GM23338 (cell line): ENCODE results near the gene EFTUD2. TPM values are rescaled to one million over a fixed set of nuclear protein-coding genes. Genes with fewer than 3 reads are reported as not detected.

Experiments
- ATAC-seq: fragments of 200-7000 bp; cut with Tn5 transposase; 3 replicates; pipeline ENCODE4 v1.9.1; 2020
- DNase-seq: peaks from one replicate; pipeline ENCODE4 v3.0.0-alpha.2; 2015; ENCODE audit warnings: low spot score
- H2AFZ ChIP-seq: fragments of 200-600 bp; sonication (generic); 2 replicates; pipeline ENCODE4 v1.8.0; 2016; ENCODE audit warnings: antibody characterized with exemption, mild to moderate bottlenecking, moderate library complexity
- H3F3A ChIP-seq: fragments of 200-600 bp; sonication (generic); replicated peaks from 2 replicates; pipeline ENCODE4 v1.8.0; 2017; ENCODE audit warnings: antibody characterized with exemption, mixed run types, low read depth
- H3K27ac ChIP-seq: fragments of 200-600 bp; sonication (generic); 2 replicates; pipeline ENCODE4 v1.6.1; 2016; ENCODE audit warnings: low read depth
- H3K27me3 ChIP-seq: fragments of 200-600 bp; sonication (generic); 2 replicates; pipeline ENCODE4 v1.8.0; 2016; ENCODE audit warnings: mild to moderate bottlenecking, mixed run types, moderate library complexity; ENCODE audit not compliant: insufficient read depth
- H3K36me3 ChIP-seq: fragments of 200-600 bp; sonication (generic); 2 replicates; pipeline ENCODE4 v1.8.0; 2016; ENCODE audit warnings: mild to moderate bottlenecking; ENCODE audit not compliant: insufficient read depth
- H3K4me1 ChIP-seq: fragments of 200-600 bp; sonication (generic); 2 replicates; pipeline ENCODE4 v1.8.0; 2016; ENCODE audit warnings: mild to moderate bottlenecking, moderate library complexity; ENCODE audit not compliant: insufficient read depth
- H3K4me2 ChIP-seq: fragments of 200-600 bp; sonication (generic); 2 replicates; pipeline ENCODE4 v1.7.1; 2017; ENCODE audit warnings: mixed run types
- H3K4me3 ChIP-seq: fragments of 200-600 bp; sonication (generic); 2 replicates; pipeline ENCODE4 v1.6.1; 2016; ENCODE audit warnings: mixed run types
- H3K79me2 ChIP-seq: fragments of 200-600 bp; sonication (generic); replicated peaks from 2 replicates; pipeline ENCODE4 v1.8.0; 2017; ENCODE audit warnings: mild to moderate bottlenecking; ENCODE audit not compliant: insufficient read depth
- H3K9me2 ChIP-seq: fragments of 200-600 bp; sonication (generic); 2 replicates; pipeline ENCODE4 v1.8.0; 2017; ENCODE audit not compliant: insufficient read depth
- H4K20me1 ChIP-seq: fragments of 200-600 bp; sonication (generic); replicated peaks from 2 replicates; pipeline ENCODE4 v1.8.0; 2017; ENCODE audit warnings: mild to moderate bottlenecking; ENCODE audit not compliant: insufficient read depth
- H3K27ac Mint-ChIP-seq: 2 replicates; pipeline ENCODE4 v1.8.0; 2020; ENCODE audit warnings: inconsistent platforms, mild to moderate bottlenecking, moderate library complexity, mixed read lengths
- H3K27me3 Mint-ChIP-seq: 3 replicates; pipeline ENCODE4 v1.8.0; 2022; ENCODE audit warnings: low read depth, mild to moderate bottlenecking, moderate library complexity, mixed read lengths, inconsistent platforms; ENCODE audit not compliant: insufficient read depth, poor library complexity
- H3K36me3 Mint-ChIP-seq: 3 replicates; pipeline ENCODE4 v1.8.0; 2021; ENCODE audit warnings: low read depth, mild to moderate bottlenecking, inconsistent platforms, moderate library complexity, mixed read lengths
- H3K4me1 Mint-ChIP-seq: 3 replicates; pipeline ENCODE4 v1.8.0; 2020; ENCODE audit warnings: mild to moderate bottlenecking, inconsistent platforms, mixed read lengths
- H3K4me3 Mint-ChIP-seq: 3 replicates; pipeline ENCODE4 v1.8.0; 2021; ENCODE audit warnings: moderate library complexity, mild to moderate bottlenecking, inconsistent platforms, mixed read lengths
- H3K9me3 Mint-ChIP-seq: 3 replicates; pipeline ENCODE4 v1.8.0; 2020; ENCODE audit warnings: moderate library complexity, mild to moderate bottlenecking, inconsistent platforms, mixed read lengths
- CREB1 ChIP-seq: fragments of 250-450 bp; sonication (Bioruptor Pico); IDR thresholded peaks from 2 replicates; pipeline ENCODE4 v1.5.0; 2020; ENCODE audit warnings: low read depth, mild to moderate bottlenecking, moderate library complexity
- EZH2 ChIP-seq: fragments of 200-600 bp; sonication (generic); IDR thresholded peaks from one replicate; pipeline ENCODE4 v1.8.0; 2017; ENCODE audit warnings: antibody characterized with exemption, mild to moderate bottlenecking, low read depth; ENCODE audit not compliant: unreplicated experiment
- EZH2phosphoT487 ChIP-seq: fragments of 200-600 bp; sonication (generic); IDR thresholded peaks from one replicate; pipeline ENCODE4 v1.8.1; 2018; ENCODE audit warnings: antibody characterized with exemption; ENCODE audit not compliant: unreplicated experiment
- JUNB ChIP-seq: IDR thresholded peaks from one replicate; pipeline ENCODE4 v1.6.1; 2016; ENCODE audit warnings: antibody characterized with exemption; ENCODE audit not compliant: unreplicated experiment
- NANOG ChIP-seq: IDR thresholded peaks from 2 replicates; pipeline ENCODE4 v1.6.1; 2016; ENCODE audit warnings: antibody characterized with exemption, borderline replicate concordance
- POLR2AphosphoS5 ChIP-seq: IDR thresholded peaks from 2 replicates; pipeline ENCODE4 v1.6.1; 2016; ENCODE audit warnings: antibody characterized with exemption, low read depth
- STAT1 ChIP-seq: IDR thresholded peaks from one replicate; pipeline ENCODE4 v1.6.1; 2016; ENCODE audit warnings: antibody characterized with exemption; ENCODE audit not compliant: unreplicated experiment
- ZNF114 ChIP-seq: fragments of 250-450 bp; sonication (Bioruptor Pico); IDR thresholded peaks from 2 replicates; pipeline ENCODE4 v1.5.0; 2020; ENCODE audit warnings: mild to moderate bottlenecking, moderate library complexity
- ZNF331 ChIP-seq: fragments of 250-450 bp; sonication (Bioruptor Pico); IDR thresholded peaks from 2 replicates; pipeline ENCODE4 v1.5.0; 2020; ENCODE audit warnings: low read depth, mild to moderate bottlenecking, moderate library complexity
- polyA plus RNA-seq: library from polyadenylated mRNA; unstranded; fragments of >200 nt; fragmentation: Nextera tagmentation; extraction: Ambion mirVana; gene quantifications from 2 replicates; pipeline ENCODE4 v1.2.1, GENCODE V29; 2016
- total RNA-seq: library from RNA; depleted of rRNA; stranded (reverse); fragments of >200 nt; shearing (Covaris generic); gene quantifications from 2 replicates; pipeline ENCODE4 v1.2.3, GENCODE V29; 2014
- TF ChIP-seq, protein P1 (sequence below): IDR thresholded peaks from one replicate; pipeline ENCODE4 v1.6.1; 2018; ENCODE audit warnings: antibody characterized with exemption; ENCODE audit not compliant: unreplicated experiment
- TF ChIP-seq, protein P2 (sequence below): fragments of 250-450 bp; sonication (Bioruptor Pico); IDR thresholded peaks from 2 replicates; pipeline ENCODE4 v1.5.0; 2020; ENCODE audit warnings: mild to moderate bottlenecking, moderate library complexity
- TF ChIP-seq, protein P3 (sequence below), 2 experiments: fragments of 200-600 bp in 1 of 2; sonication (generic) in 1 of 2; conservative IDR thresholded peaks; 2 replicates each; pipeline versions ENCODE4 v1.5.1 to v1.6.1; 2016 to 2017; ENCODE audit warnings: antibody characterized with exemption in 2 of 2, low read depth in 2 of 2, mild to moderate bottlenecking in 2 of 2, moderate library complexity in 1 of 2
- TF ChIP-seq, protein P4 (sequence below): IDR thresholded peaks from 2 replicates; pipeline ENCODE4 v1.6.1; 2016; ENCODE audit warnings: antibody characterized with exemption

EFTUD2 gene
- total and polyA plus RNA-seq, 2 experiments from 2014 or later = 61.6 to 196 TPM

DNA sequence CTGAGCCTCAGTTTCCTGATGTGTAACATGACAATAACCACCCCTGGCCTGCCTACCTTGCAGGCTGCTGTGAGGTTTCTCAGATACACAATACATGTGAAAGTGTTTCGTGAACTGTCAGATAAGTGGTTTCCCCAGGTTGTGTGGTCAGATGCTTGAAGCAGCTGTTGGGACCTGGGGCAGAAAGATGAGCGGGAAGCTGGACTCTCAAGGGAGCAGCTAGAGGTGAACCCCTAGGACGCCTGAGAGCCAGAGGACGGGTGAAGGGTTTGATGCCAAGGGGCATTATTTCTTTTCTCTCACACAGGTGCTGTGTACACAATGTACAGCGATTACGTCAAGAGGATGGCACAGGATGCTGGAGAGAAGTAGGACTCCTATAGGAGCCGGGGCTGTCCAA, 49.2 kb downstream of the EFTUD2 start:
- Mint-ChIP-seq H3K4me1 (peaks cover 25% of the 10 kb centered on the region), H3K4me3 (no peak overlapping the region), H3K36me3 (peaks cover 56% of the 10 kb centered on the region), H3K27ac (no peak overlapping the region), H3K27me3 (peaks cover 14% of the 10 kb centered on the region), H3K9me3 (no peaks in the 10 kb centered on the region)
- Histone ChIP-seq H3K36me3 (peaks cover 21% of the 10 kb centered on the region), H4K20me1 (0 out of 2 replicates have a peak, but pooled peaks cover 4% of the 10 kb centered on the region), H3K79me2 (no peaks in the 10 kb centered on the region), H3K4me1 (peaks cover 7% of the 10 kb centered on the region), H3K27me3 (no peaks in the 10 kb centered on the region), H3F3A (0 out of 2 replicates have a peak, but pooled peaks cover 8% of the 10 kb centered on the region), H3K4me3 (no peak overlapping the region), H3K4me2 (no peak overlapping the region), H3K9me2 (no peaks in the 10 kb centered on the region), H2AFZ (no peak overlapping the region), H3K27ac (no peak overlapping the region)
- DNase-seq (no peak), ATAC-seq (no peak)
- no peak for TF ChIP-seq NANOG
- TF ChIP-seq CREB1 (CRISPR knock-in tag) = no peak
- TF ChIP-seq JUNB = no peak
- TF ChIP-seq, protein P1, sequence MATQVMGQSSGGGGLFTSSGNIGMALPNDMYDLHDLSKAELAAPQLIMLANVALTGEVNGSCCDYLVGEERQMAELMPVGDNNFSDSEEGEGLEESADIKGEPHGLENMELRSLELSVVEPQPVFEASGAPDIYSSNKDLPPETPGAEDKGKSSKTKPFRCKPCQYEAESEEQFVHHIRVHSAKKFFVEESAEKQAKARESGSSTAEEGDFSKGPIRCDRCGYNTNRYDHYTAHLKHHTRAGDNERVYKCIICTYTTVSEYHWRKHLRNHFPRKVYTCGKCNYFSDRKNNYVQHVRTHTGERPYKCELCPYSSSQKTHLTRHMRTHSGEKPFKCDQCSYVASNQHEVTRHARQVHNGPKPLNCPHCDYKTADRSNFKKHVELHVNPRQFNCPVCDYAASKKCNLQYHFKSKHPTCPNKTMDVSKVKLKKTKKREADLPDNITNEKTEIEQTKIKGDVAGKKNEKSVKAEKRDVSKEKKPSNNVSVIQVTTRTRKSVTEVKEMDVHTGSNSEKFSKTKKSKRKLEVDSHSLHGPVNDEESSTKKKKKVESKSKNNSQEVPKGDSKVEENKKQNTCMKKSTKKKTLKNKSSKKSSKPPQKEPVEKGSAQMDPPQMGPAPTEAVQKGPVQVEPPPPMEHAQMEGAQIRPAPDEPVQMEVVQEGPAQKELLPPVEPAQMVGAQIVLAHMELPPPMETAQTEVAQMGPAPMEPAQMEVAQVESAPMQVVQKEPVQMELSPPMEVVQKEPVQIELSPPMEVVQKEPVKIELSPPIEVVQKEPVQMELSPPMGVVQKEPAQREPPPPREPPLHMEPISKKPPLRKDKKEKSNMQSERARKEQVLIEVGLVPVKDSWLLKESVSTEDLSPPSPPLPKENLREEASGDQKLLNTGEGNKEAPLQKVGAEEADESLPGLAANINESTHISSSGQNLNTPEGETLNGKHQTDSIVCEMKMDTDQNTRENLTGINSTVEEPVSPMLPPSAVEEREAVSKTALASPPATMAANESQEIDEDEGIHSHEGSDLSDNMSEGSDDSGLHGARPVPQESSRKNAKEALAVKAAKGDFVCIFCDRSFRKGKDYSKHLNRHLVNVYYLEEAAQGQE = no peak
- TF ChIP-seq, protein P2, sequence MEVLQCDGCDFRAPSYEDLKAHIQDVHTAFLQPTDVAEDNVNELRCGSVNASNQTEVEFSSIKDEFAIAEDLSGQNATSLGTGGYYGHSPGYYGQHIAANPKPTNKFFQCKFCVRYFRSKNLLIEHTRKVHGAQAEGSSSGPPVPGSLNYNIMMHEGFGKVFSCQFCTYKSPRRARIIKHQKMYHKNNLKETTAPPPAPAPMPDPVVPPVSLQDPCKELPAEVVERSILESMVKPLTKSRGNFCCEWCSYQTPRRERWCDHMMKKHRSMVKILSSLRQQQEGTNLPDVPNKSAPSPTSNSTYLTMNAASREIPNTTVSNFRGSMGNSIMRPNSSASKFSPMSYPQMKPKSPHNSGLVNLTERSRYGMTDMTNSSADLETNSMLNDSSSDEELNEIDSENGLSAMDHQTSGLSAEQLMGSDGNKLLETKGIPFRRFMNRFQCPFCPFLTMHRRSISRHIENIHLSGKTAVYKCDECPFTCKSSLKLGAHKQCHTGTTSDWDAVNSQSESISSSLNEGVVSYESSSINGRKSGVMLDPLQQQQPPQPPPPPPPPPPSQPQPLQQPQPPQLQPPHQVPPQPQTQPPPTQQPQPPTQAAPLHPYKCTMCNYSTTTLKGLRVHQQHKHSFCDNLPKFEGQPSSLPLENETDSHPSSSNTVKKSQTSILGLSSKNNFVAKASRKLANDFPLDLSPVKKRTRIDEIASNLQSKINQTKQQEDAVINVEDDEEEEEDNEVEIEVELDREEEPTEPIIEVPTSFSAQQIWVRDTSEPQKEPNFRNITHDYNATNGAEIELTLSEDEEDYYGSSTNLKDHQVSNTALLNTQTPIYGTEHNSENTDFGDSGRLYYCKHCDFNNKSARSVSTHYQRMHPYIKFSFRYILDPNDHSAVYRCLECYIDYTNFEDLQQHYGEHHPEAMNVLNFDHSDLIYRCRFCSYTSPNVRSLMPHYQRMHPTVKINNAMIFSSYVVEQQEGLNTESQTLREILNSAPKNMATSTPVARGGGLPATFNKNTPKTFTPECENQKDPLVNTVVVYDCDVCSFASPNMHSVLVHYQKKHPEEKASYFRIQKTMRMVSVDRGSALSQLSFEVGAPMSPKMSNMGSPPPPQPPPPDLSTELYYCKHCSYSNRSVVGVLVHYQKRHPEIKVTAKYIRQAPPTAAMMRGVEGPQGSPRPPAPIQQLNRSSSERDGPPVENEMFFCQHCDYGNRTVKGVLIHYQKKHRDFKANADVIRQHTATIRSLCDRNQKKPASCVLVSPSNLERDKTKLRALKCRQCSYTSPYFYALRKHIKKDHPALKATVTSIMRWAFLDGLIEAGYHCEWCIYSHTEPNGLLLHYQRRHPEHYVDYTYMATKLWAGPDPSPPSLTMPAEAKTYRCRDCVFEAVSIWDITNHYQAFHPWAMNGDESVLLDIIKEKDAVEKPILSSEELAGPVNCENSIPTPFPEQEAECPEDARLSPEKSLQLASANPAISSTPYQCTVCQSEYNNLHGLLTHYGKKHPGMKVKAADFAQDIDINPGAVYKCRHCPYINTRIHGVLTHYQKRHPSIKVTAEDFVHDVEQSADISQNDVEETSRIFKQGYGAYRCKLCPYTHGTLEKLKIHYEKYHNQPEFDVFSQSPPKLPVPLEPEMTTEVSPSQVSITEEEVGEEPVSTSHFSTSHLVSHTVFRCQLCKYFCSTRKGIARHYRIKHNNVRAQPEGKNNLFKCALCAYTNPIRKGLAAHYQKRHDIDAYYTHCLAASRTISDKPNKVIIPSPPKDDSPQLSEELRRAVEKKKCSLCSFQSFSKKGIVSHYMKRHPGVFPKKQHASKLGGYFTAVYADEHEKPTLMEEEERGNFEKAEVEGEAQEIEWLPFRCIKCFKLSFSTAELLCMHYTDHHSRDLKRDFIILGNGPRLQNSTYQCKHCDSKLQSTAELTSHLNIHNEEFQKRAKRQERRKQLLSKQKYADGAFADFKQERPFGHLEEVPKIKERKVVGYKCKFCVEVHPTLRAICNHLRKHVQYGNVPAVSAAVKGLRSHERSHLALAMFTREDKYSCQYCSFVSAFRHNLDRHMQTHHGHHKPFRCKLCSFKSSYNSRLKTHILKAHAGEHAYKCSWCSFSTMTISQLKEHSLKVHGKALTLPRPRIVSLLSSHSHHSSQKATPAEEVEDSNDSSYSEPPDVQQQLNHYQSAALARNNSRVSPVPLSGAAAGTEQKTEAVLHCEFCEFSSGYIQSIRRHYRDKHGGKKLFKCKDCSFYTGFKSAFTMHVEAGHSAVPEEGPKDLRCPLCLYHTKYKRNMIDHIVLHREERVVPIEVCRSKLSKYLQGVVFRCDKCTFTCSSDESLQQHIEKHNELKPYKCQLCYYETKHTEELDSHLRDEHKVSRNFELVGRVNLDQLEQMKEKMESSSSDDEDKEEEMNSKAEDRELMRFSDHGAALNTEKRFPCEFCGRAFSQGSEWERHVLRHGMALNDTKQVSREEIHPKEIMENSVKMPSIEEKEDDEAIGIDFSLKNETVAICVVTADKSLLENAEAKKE (CRISPR knock-in tag) = no peak
- no peak for TF ChIP-seq EZH2
- TF ChIP-seq, protein P3, sequence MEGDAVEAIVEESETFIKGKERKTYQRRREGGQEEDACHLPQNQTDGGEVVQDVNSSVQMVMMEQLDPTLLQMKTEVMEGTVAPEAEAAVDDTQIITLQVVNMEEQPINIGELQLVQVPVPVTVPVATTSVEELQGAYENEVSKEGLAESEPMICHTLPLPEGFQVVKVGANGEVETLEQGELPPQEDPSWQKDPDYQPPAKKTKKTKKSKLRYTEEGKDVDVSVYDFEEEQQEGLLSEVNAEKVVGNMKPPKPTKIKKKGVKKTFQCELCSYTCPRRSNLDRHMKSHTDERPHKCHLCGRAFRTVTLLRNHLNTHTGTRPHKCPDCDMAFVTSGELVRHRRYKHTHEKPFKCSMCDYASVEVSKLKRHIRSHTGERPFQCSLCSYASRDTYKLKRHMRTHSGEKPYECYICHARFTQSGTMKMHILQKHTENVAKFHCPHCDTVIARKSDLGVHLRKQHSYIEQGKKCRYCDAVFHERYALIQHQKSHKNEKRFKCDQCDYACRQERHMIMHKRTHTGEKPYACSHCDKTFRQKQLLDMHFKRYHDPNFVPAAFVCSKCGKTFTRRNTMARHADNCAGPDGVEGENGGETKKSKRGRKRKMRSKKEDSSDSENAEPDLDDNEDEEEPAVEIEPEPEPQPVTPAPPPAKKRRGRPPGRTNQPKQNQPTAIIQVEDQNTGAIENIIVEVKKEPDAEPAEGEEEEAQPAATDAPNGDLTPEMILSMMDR (conservative IDR thresholded peaks at IDR 0.05; ENCODE audit: low read depth in 2 of 2) = no peak
- no peak for TF ChIP-seq EZH2phosphoT487
- TF ChIP-seq, protein P4, sequence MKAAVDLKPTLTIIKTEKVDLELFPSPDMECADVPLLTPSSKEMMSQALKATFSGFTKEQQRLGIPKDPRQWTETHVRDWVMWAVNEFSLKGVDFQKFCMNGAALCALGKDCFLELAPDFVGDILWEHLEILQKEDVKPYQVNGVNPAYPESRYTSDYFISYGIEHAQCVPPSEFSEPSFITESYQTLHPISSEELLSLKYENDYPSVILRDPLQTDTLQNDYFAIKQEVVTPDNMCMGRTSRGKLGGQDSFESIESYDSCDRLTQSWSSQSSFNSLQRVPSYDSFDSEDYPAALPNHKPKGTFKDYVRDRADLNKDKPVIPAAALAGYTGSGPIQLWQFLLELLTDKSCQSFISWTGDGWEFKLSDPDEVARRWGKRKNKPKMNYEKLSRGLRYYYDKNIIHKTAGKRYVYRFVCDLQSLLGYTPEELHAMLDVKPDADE = no peak
- TF ChIP-seq POLR2AphosphoS5 = no peak
- no peak for TF ChIP-seq ZNF114 (CRISPR knock-in tag)
- no peak for TF ChIP-seq STAT1
- TF ChIP-seq ZNF331 (CRISPR knock-in tag) = no peak
